ENCODE data around the gene CFAP46. TPM values are rescaled to one million over a fixed set of nuclear protein-coding genes. Genes with fewer than 3 reads are reported as not detected.
"Not testable (repeated sequence)": the region's sequence is repeated elsewhere in the genome, so short reads cannot be mapped to it uniquely, and the experiment has no call there.

Gene CFAP46
- total and polyA plus RNA-seq, 2 donors from 2014 or later: 3.8 to 8.3 TPM

DNA sequence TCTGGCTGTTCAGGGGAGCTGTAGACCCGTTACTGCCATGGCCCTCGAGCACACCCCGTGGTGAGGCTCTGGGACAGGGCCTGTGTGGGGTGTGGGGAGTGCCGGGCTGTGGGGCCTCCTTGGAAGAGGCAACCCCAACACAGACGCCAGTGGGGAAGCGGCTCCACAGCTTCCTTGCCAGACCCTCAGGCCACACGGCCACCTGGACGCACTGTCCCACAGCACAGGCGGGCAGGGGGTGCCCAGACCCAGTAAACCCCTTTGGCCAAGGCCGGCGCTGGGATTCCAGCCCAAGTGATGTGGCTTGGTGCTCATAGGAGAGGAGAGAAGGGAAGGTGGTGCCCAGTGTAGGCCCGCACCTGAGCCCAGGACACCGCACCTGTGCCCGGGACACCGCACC, 143.5 kb downstream of the CFAP46 start:
- TF ChIP-seq, protein P1, sequence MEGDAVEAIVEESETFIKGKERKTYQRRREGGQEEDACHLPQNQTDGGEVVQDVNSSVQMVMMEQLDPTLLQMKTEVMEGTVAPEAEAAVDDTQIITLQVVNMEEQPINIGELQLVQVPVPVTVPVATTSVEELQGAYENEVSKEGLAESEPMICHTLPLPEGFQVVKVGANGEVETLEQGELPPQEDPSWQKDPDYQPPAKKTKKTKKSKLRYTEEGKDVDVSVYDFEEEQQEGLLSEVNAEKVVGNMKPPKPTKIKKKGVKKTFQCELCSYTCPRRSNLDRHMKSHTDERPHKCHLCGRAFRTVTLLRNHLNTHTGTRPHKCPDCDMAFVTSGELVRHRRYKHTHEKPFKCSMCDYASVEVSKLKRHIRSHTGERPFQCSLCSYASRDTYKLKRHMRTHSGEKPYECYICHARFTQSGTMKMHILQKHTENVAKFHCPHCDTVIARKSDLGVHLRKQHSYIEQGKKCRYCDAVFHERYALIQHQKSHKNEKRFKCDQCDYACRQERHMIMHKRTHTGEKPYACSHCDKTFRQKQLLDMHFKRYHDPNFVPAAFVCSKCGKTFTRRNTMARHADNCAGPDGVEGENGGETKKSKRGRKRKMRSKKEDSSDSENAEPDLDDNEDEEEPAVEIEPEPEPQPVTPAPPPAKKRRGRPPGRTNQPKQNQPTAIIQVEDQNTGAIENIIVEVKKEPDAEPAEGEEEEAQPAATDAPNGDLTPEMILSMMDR (IDR thresholded peaks at IDR 0.05; ENCODE audit: borderline replicate concordance, extremely low read depth, insufficient read depth): no peak
- no peaks in the 10 kb centered on the region for H3K4me1 ChIP-seq (ENCODE audit: control insufficient read depth in 2 of 3, insufficient read depth in 2 of 3, low read depth in 1 of 3, low read length in 3 of 3)
- DNase-seq (peak in 1 of 5 donors; percentile 32), FAIRE-seq (no peak)
- H3K36me3 ChIP-seq (ENCODE audit: control insufficient read depth in 2 of 3, insufficient read depth in 3 of 3, low read length in 3 of 3): no peaks in the 10 kb centered on the region
- no peak overlapping the region for H3K27ac ChIP-seq (ENCODE audit: low read depth in 2 of 2, low read length in 2 of 2)
- H3K9ac ChIP-seq (ENCODE audit: low read length in 3 of 3): no peak overlapping the region
- no peak overlapping the region for H3K4me3 ChIP-seq (ENCODE audit: low read length in 3 of 3)
- H3K9me3 ChIP-seq (ENCODE audit: control insufficient read depth in 2 of 3, insufficient read depth in 1 of 3, low read length in 3 of 3): peaks cover 0 to 6% (median 0%) of the 10 kb centered on the region in 3 donors
- intact Hi-C loops (cut with DNase I): no loop called here
- H3K27me3 ChIP-seq (ENCODE audit: control insufficient read depth, insufficient read depth, low read length): peaks cover 2% of the 10 kb centered on the region

DNA sequence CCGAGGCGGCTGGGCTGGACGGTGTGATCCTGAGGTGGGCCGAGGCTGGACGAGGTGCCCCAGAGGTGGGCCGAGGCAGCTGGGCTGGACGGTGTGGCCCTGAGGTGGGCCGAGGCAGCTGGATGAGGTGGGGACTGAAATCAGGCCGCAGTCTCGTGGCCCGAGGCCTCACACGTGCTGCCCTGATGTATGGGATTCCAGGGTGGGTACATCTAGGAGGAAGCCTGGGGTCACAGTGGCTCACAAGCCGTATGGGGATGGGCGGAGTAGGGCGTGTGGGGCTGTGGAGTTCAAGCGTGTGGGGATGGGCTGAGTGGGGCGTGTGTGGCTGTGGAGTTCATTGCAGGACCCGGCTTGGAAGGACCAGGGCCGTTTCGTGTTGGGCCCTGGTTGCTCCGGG, 144.0 kb downstream of the CFAP46 start:
- Histone ChIP-seq H3K27me3 (ENCODE audit: control insufficient read depth, insufficient read depth, low read length) (peaks cover 2% of the 10 kb centered on the region), H3K9ac (ENCODE audit: low read length in 3 of 3) (no peak overlapping the region), H3K36me3 (ENCODE audit: control insufficient read depth in 2 of 3, insufficient read depth in 3 of 3, low read length in 3 of 3) (no peaks in the 10 kb centered on the region), H3K4me1 (ENCODE audit: control insufficient read depth in 2 of 3, insufficient read depth in 2 of 3, low read depth in 1 of 3, low read length in 3 of 3) (no peaks in the 10 kb centered on the region), H3K4me3 (ENCODE audit: low read length in 3 of 3) (no peak overlapping the region), H3K9me3 (ENCODE audit: control insufficient read depth in 2 of 3, insufficient read depth in 1 of 3, low read length in 3 of 3) (peaks cover 0 to 6% (median 0%) of the 10 kb centered on the region in 3 donors), H3K27ac (ENCODE audit: low read depth in 2 of 2, low read length in 2 of 2) (no peak overlapping the region)
- TF ChIP-seq, protein P1 (IDR thresholded peaks at IDR 0.05; ENCODE audit: borderline replicate concordance, extremely low read depth, insufficient read depth): no peak
- DNase-seq (peak in 1 of 5 donors; percentile 24), FAIRE-seq (no peak)
- intact Hi-C loops (cut with DNase I): no loop called here

DNA sequence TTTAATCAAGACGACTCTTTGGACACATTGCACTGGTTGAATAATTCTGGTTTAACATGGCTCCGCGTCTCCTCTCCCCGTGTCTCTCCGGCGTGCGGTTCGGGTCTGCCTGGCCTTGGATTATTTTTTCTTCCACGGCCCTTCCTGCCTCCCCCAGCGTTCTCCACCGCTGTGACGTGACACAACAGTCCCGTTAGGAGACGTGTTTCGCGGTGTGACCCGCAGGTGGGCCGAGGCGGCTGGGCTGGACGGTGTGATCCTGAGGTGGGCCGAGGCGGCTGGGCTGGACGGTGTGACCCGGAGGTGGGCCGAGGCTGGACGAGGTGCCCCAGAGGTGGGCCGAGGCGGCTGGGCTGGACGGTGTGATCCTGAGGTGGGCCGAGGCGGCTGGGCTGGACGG, 144.4 kb downstream of the CFAP46 start:
- H3K4me1 ChIP-seq (ENCODE audit: control insufficient read depth in 2 of 3, insufficient read depth in 2 of 3, low read depth in 1 of 3, low read length in 3 of 3); FAIRE-seq; intact Hi-C loops (cut with DNase I); H3K36me3 ChIP-seq (ENCODE audit: control insufficient read depth in 2 of 3, insufficient read depth in 3 of 3, low read length in 3 of 3); H3K27ac ChIP-seq (ENCODE audit: low read depth in 2 of 2, low read length in 2 of 2); H3K9ac ChIP-seq (ENCODE audit: low read length in 3 of 3); H3K4me3 ChIP-seq (ENCODE audit: low read length in 3 of 3); H3K27me3 ChIP-seq (ENCODE audit: control insufficient read depth, insufficient read depth, low read length); H3K9me3 ChIP-seq (ENCODE audit: control insufficient read depth in 2 of 3, insufficient read depth in 1 of 3, low read length in 3 of 3): not testable (repeated sequence)
- peak in 1 of 5 donors; percentile 13 for DNase-seq

DNA sequence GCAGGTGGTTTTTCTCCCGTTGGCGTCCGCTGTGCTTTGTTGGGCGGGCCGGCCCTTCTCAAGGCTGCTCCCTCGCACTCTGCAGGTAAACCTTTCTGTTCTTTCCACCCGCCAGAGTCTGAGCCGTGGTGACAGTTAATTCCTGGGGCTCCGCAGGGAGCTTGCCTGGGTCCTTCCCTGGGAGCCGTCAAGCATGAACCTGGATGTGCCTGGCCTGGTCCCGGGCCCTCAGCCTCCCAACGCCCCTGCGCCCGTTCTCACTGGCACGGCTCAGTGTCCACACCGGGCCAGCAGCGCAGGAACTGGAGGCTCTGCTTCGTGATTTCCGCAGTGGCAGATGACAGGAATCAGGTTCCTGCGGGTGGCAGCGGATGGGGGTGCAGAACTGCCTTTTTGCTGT, 145.5 kb downstream of the CFAP46 start:
- Histone ChIP-seq H3K9me3 (ENCODE audit: control insufficient read depth in 2 of 3, insufficient read depth in 1 of 3, low read length in 3 of 3) (peaks cover 0 to 2% (median 0%) of the 10 kb centered on the region in 3 donors), H3K27ac (ENCODE audit: low read depth in 2 of 2, low read length in 2 of 2) (no peak overlapping the region), H3K36me3 (ENCODE audit: control insufficient read depth in 2 of 3, insufficient read depth in 3 of 3, low read length in 3 of 3) (no peaks in the 10 kb centered on the region), H3K4me3 (ENCODE audit: low read length in 3 of 3) (no peak overlapping the region), H3K4me1 (ENCODE audit: control insufficient read depth in 2 of 3, insufficient read depth in 2 of 3, low read depth in 1 of 3, low read length in 3 of 3) (no peaks in the 10 kb centered on the region), H3K9ac (ENCODE audit: low read length in 3 of 3) (no peak overlapping the region), H3K27me3 (ENCODE audit: control insufficient read depth, insufficient read depth, low read length) (peaks cover 2% of the 10 kb centered on the region)
- no peak for DNase-seq
- FAIRE-seq: no peak
- intact Hi-C loops (cut with DNase I): no loop called here
- TF ChIP-seq, protein P1 (IDR thresholded peaks at IDR 0.05; ENCODE audit: borderline replicate concordance, extremely low read depth, insufficient read depth): no peak
